Type B pancreatic cell (in vitro differentiated cells): ENCODE data around the gene CIAO2B. TPM values are rescaled to one million over a fixed set of nuclear protein-coding genes. Genes with fewer than 3 reads are reported as not detected.

ENCODE experiments used
- DNase-seq: peaks from one replicate; pipeline ENCODE4 v3.0.0; 2021; ENCODE audit warnings: mixed read lengths; ENCODE audit not compliant: unreplicated experiment; ENCODE audit errors: extremely low spot score
- H3K27ac Mint-ChIP-seq: 2 replicates; pipeline ENCODE4 v1.8.0; 2021; ENCODE audit warnings: mild to moderate bottlenecking, mixed read lengths
- H3K27me3 Mint-ChIP-seq: 2 replicates; pipeline ENCODE4 v1.8.0; 2021; ENCODE audit warnings: mixed read lengths
- H3K36me3 Mint-ChIP-seq: 2 replicates; pipeline ENCODE4 v1.8.0; 2021; ENCODE audit warnings: mixed read lengths
- H3K4me1 Mint-ChIP-seq: one replicate; pipeline ENCODE4 v1.8.0; 2021; ENCODE audit warnings: mixed read lengths; ENCODE audit not compliant: unreplicated experiment
- H3K4me3 Mint-ChIP-seq: 2 replicates; pipeline ENCODE4 v1.8.0; 2021; ENCODE audit warnings: mild to moderate bottlenecking, mixed read lengths
- H3K9me3 Mint-ChIP-seq: 2 replicates; pipeline ENCODE4 v1.8.0; 2021; ENCODE audit warnings: mixed read lengths
- total RNA-seq: library from RNA; stranded (reverse); gene quantifications from 2 replicates; pipeline ENCODE4 v1.2.1, GENCODE V29; 2021; ENCODE audit warnings: low replicate concordance
- TF ChIP-seq, protein P1 (sequence below): fragments of 200-600 bp; sonication (generic); conservative IDR thresholded peaks from 2 replicates; pipeline ENCODE4 v1.5.0; 2021; ENCODE audit warnings: antibody characterized with exemption, mild to moderate bottlenecking

The CIAO2B gene
- total RNA-seq, 1 donor from 2014 or later = 71.3 TPM

DNA sequence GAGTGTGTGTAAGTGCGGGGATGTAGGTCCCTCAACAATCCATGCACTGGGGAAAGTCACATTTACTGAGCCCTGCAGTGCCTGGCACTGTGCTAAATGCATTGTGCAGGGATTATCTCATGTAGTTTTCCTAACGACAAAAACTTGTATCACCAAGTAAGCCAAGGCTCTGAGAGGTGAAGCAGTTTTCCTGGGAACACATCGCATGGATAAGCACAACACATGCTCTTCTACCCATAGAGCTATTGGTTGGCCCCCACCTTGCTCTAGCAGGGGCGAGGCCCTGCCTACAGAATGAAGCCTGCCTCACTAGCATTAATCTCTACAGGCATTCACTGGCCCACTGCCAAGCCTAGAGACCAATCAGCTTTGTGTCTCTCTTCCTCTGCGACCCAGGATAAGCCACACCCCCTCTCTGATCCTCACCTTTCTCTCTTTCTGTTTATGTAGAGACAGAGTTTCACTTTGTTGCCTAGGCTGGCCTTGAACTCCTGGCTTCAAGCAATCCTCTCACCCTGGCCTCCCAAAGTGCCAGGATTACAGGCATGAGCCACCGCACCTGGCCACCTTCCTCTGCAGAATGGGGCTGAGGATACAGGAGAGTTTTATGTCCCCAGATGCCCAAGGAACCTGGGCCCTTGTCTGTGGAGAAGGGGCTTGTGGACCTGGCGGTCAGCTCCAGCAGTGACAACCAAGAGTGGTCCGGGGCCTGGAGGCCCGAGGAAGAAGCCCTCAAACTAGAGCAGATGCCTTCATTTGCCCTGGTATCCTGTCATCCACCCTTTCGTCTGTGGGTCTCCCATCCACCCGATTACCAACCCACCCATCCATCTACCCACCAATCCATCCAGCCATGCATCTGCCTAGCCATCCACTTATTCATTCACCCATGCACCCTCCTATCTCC lies 28.3 kb downstream of the CIAO2B start:
- Mint-ChIP-seq H3K27ac (peak overlapping the region; percentile 86), H3K36me3 (no peaks in the 10 kb centered on the region), H3K4me1 (peaks cover 19% of the 10 kb centered on the region), H3K4me3 (no peak overlapping the region), H3K27me3 (peaks cover 3% of the 10 kb centered on the region), H3K9me3 (peaks cover 8% of the 10 kb centered on the region)
- DNase-seq = no peak
- TF ChIP-seq, protein P1, sequence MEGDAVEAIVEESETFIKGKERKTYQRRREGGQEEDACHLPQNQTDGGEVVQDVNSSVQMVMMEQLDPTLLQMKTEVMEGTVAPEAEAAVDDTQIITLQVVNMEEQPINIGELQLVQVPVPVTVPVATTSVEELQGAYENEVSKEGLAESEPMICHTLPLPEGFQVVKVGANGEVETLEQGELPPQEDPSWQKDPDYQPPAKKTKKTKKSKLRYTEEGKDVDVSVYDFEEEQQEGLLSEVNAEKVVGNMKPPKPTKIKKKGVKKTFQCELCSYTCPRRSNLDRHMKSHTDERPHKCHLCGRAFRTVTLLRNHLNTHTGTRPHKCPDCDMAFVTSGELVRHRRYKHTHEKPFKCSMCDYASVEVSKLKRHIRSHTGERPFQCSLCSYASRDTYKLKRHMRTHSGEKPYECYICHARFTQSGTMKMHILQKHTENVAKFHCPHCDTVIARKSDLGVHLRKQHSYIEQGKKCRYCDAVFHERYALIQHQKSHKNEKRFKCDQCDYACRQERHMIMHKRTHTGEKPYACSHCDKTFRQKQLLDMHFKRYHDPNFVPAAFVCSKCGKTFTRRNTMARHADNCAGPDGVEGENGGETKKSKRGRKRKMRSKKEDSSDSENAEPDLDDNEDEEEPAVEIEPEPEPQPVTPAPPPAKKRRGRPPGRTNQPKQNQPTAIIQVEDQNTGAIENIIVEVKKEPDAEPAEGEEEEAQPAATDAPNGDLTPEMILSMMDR = no peak

DNA sequence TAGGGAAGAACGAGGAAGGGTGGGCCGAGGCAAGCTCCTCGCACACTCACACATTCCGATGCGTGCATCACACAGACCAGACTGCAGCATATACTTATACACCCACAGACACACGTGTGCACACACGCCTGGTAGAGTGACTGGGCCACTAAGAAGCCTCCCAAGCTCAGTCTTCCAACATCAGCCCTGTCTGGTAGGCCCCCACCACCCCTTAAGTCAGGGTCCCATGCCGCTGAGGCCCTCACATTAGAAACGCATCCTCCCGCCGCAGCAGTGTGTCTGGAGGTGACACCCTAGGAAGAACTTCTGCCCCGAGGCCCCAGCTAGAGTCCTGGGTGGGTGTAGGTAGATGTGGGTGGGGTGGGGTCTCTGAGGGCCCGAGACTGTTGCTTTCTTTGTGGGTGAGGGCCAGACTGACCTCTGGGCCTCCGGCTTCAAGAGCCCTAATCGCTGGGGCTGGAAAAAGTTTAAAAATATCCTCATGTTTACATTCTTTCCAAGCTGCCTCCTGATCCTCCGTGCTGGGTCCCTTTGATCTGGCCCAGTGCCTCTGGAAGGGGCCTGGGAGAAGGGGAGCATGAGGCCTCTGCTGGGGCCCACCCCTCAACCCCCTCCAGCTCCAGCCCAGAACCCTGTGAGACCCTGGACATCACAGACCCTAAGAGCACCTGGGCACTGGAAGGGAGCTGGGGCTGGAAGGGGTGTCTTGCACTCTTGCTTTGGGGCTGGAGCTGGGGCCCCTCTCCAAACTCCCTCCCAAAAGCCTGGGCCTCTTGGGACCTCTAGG lies 29.2 kb downstream of the CIAO2B start:
- DNase-seq = no peak
- H3K36me3 Mint-ChIP-seq = no peaks in the 10 kb centered on the region
- TF ChIP-seq, protein P1 = no peak
- peaks cover 3% of the 10 kb centered on the region for H3K27me3 Mint-ChIP-seq
- no peak overlapping the region for H3K27ac Mint-ChIP-seq
- no peak overlapping the region for H3K4me3 Mint-ChIP-seq
- H3K4me1 Mint-ChIP-seq = peaks cover 24% of the 10 kb centered on the region
- peaks cover 8% of the 10 kb centered on the region for H3K9me3 Mint-ChIP-seq

DNA sequence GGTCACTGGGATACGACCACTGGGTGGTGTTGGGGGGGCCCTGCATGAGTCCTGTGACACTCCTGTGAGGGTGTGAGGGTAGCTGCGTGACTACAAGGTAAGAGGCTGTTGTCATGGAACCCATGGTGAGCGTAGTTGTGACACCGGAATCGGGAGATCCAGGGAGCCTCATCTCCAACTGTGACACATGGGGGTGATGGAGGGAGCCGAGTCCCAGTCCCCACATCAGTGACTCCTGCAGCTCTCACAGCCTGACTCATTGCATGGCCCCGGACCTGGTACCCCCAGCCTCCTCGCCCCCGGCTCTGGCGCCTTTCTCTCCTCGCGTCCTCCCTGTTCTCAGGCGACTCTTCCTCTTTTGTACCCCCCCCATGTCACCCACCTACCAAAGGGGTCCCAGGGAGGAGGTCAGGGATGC lies 29.8 kb downstream of the CIAO2B start:
- no peak for DNase-seq
- H3K9me3 Mint-ChIP-seq = peaks cover 8% of the 10 kb centered on the region
- no peak overlapping the region for H3K4me3 Mint-ChIP-seq
- TF ChIP-seq, protein P1 = no peak
- H3K4me1 Mint-ChIP-seq = peaks cover 30% of the 10 kb centered on the region
- no peak overlapping the region for H3K27ac Mint-ChIP-seq
- no peaks in the 10 kb centered on the region for H3K27me3 Mint-ChIP-seq
- no peaks in the 10 kb centered on the region for H3K36me3 Mint-ChIP-seq

DNA sequence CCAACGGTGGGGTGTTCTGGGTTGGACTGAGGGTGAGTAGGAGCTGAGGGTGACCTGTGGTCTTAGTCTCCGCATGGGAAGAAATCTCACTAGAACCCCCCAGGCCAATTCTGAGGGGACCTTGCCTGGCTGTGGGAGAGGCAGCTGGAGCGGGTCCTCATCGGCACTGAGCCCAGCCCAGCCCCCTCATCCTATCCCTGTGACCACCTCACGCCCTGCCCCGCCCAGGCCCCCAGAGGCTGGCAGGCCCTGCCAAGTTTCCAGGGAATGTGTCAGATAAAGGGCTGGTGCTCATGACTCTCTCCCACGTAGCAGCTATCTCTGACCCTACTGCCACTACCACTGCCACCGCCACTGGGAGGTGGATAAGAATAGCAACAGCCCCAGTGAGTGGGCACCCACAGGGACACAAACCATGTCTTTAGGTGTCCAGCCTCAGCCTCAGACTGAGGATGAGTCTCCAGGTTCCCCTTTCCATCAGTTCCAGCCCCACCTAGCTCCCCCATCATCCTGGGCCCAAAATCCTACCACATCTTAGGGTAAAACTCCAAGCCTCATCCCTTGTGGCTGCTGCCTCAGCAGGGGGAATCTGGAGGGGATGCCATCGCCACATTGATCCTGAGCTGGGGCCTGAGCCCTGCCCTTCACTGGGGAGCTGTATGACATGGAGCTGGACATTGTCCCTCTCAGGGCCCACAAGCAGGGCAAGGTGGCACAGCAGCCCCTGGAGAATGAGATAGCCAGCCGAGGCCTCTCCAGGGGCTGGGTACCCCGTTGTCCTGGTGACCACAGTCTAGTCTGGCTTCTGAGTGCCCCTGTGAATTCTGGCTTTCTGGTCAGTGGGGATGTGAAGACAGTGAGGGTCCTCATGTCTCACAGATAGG lies 30.4 kb downstream of the CIAO2B start:
- no peaks in the 10 kb centered on the region for H3K36me3 Mint-ChIP-seq
- DNase-seq = no peak
- peaks cover 8% of the 10 kb centered on the region for H3K9me3 Mint-ChIP-seq
- H3K4me3 Mint-ChIP-seq = no peak overlapping the region
- TF ChIP-seq, protein P1 = no peak
- H3K4me1 Mint-ChIP-seq = peaks cover 31% of the 10 kb centered on the region
- H3K27ac Mint-ChIP-seq = no peak overlapping the region
- H3K27me3 Mint-ChIP-seq = no peaks in the 10 kb centered on the region
